GM13977 (cell line): ENCODE results near the gene P3H2.
"Not testable (repeated sequence)": the region's sequence is repeated elsewhere in the genome, so short reads cannot be mapped to it uniquely, and the experiment has no call there.

ENCODE experiments used
- DNase-seq: peaks from one replicate; pipeline ENCODE4 v3.0.0; 2012; ENCODE audit warnings: low spot score
- CTCF ChIP-seq: IDR thresholded peaks from 2 replicates; pipeline ENCODE4 v1.5.1; 2012; ENCODE audit warnings: mild to moderate bottlenecking, control low read depth; ENCODE audit not compliant: insufficient read depth; ENCODE audit errors: extremely low read depth, missing control alignments
- in situ Hi-C: fragments of 300-500 bp; cut with MboI; formaldehyde crosslinking; loops from one replicate; pipeline ENCODE4 v1.12.0; 2022; ENCODE audit warnings: low sequenced_read_pairs, low pct_unique_long_range_greater_than_20kb, mixed read lengths, inconsistent platforms; ENCODE audit not compliant: unreplicated experiment

Gene P3H2

GRCh38 chr3:190159902-190160435 lies 39.3 kb upstream of the P3H2 start:
- no peak for DNase-seq

GRCh38 chr3:190158261-190158660 lies 37.6 kb upstream of the P3H2 start:
- TF ChIP-seq CTCF, result no peak
- in situ Hi-C loops, result no loop called here
- DNase-seq, result no peak

More at GRCh38 chr3:190159902-190160435, 39.3 kb upstream of the P3H2 start:
- in situ Hi-C loops, result no loop called here
- TF ChIP-seq CTCF, result no peak

GRCh38 chr3:190155752-190156151 lies 35.1 kb upstream of the P3H2 start:
- in situ Hi-C loops, result no loop called here
- no peak for TF ChIP-seq CTCF
- DNase-seq, result no peak

- no peak for TF ChIP-seq CTCF
- in situ Hi-C loops, result no loop called here
- no peak for DNase-seq
These were observed 30.0 kb upstream of the P3H2 start for GRCh38 chr3:190150681-190151080.

- DNase-seq, in situ Hi-C loops: not testable (repeated sequence)
These were observed 29.3 kb upstream of the P3H2 start for GRCh38 chr3:190149830-190150619.

GRCh38 chr3:190144793-190145192 lies 24.1 kb upstream of the P3H2 start:
- in situ Hi-C loops, DNase-seq: not testable (repeated sequence)

GRCh38 chr3:190142041-190142440 lies 21.3 kb upstream of the P3H2 start:
- no peak for TF ChIP-seq CTCF
- in situ Hi-C loops, result no loop called here

More at GRCh38 chr3:190142041-190142440, 21.3 kb upstream of the P3H2 start:
- no peak for DNase-seq
